K562 (cell line): ENCODE data around the gene ABITRAM. TPM values are rescaled to one million over a fixed set of nuclear protein-coding genes. Genes with fewer than 3 reads are reported as not detected.

Experiments used
- ATAC-seq: fragments of 200-7000 bp; cut with Tn5 transposase; 3 replicates; pipeline ENCODE4 v1.9.1; 2020; ENCODE audit warnings: moderate library complexity
- BruUV-seq: library from RNA; stranded (reverse); fragments of 400-500 nt; replicated peaks from 2 replicates; lab custom pipeline; 2021; lab: Mats Ljungman, UMichigan
- CTCF ChIA-PET: fragments of 300-600 bp; formaldehyde crosslinking; extraction: SDS; loops from one replicate; lab custom pipeline; 2021; ENCODE audit warnings: low intra/inter-chr PET ratio; lab: Yijun Ruan, JAX
- POLR2A ChIA-PET: fragments of 300-600, 350-650 bp; sonication (Branson Sonifier 250); formaldehyde crosslinking; extraction: SDS; loops from one replicate; lab custom pipeline; 2021; ENCODE audit warnings: antibody characterized with exemption, inconsistent platforms; lab: Yijun Ruan, JAX
- DNase-seq, 4 experiments: peaks; one replicate each; pipeline versions ENCODE4 v3.0.0 to v3.0.0-alpha.2; 2011 to 2018; ENCODE audit warnings: low spot score in 3 of 4, mixed read lengths in 3 of 4; ENCODE audit errors: extremely low read depth in 1 of 4
- FAIRE-seq: peaks from 2 replicates; lab custom pipeline; 2011; peaks lifted over from hg19 to GRCh38; lab: Jason Lieb, UNC
- H2AFZ ChIP-seq: 2 replicates; pipeline ENCODE4 v1.6.0; 2011; ENCODE audit warnings: low read depth, low read length, control low read depth, inconsistent platforms
- H3K27ac ChIP-seq: fragments of 200-600 bp; 3 replicates; pipeline ENCODE4 v1.8.0; 2011; ENCODE audit warnings: low read depth, mild to moderate bottlenecking, control low read depth, inconsistent platforms, low read length, moderate library complexity, mixed read lengths; ENCODE audit errors: extremely low read depth
- H3K27me3 ChIP-seq, 2 experiments: fragments of 300-600 bp in 1 of 2; 2 replicates in 1 of 2; 3 replicates in 1 of 2; pipeline versions ENCODE4 v1.6.0 to v1.8.0; 2011; ENCODE audit warnings: inconsistent platforms in 2 of 2, low read length in 2 of 2, mild to moderate bottlenecking in 1 of 2, mixed read lengths in 1 of 2, moderate library complexity in 1 of 2; ENCODE audit not compliant: control insufficient read depth in 2 of 2, insufficient read depth in 2 of 2
- H3K36me3 ChIP-seq: fragments of 300-600 bp; 3 replicates; pipeline ENCODE4 v1.8.0; 2011; ENCODE audit warnings: mild to moderate bottlenecking, low read length, inconsistent platforms; ENCODE audit not compliant: control insufficient read depth, insufficient read depth
- H3K4me1 ChIP-seq, 2 experiments: fragments of 200-600 bp in 1 of 2; replicated peaks in 1 of 2; 2 replicates in 1 of 2; 3 replicates in 1 of 2; pipeline versions ENCODE4 v1.5.1 to v1.8.0; 2011; ENCODE audit warnings: inconsistent platforms in 2 of 2, low read length in 2 of 2, mild to moderate bottlenecking in 1 of 2, mixed read lengths in 1 of 2, moderate library complexity in 1 of 2; ENCODE audit not compliant: control insufficient read depth in 2 of 2, insufficient read depth in 2 of 2
- H3K4me2 ChIP-seq: 2 replicates; pipeline ENCODE4 v1.6.1; 2011; ENCODE audit warnings: low read length, control low read depth, inconsistent platforms, mixed read lengths; ENCODE audit not compliant: insufficient read depth
- H3K4me3 ChIP-seq: fragments of 200-600 bp; sonication (generic), shearing (Covaris generic); 2 replicates; pipeline ENCODE4 v1.5.1; 2016; ENCODE audit warnings: control low read depth, inconsistent platforms
- H3K79me2 ChIP-seq: fragments of 200-600 bp; 3 replicates; pipeline ENCODE4 v1.8.0; 2011; ENCODE audit warnings: low read length, inconsistent platforms; ENCODE audit not compliant: control insufficient read depth, insufficient read depth
- H3K9ac ChIP-seq, 2 experiments: 2 replicates each; pipeline versions ENCODE4 v1.6.0 to v1.6.1; 2011; ENCODE audit warnings: low read depth in 2 of 2, low read length in 2 of 2, control low read depth in 1 of 2, inconsistent platforms in 1 of 2, mild to moderate bottlenecking in 1 of 2, mixed read lengths in 1 of 2; ENCODE audit not compliant: insufficient read depth in 1 of 2
- H3K9me1 ChIP-seq: one replicate; pipeline ENCODE4 v1.6.0; 2011; ENCODE audit warnings: inconsistent platforms, mild to moderate bottlenecking, low read length, moderate library complexity; ENCODE audit not compliant: control insufficient read depth, insufficient read depth
- H3K9me3 ChIP-seq: replicated peaks from 2 replicates; pipeline ENCODE4 v1.5.1; 2011; ENCODE audit warnings: low read depth, low read length, inconsistent platforms; ENCODE audit not compliant: control insufficient read depth, insufficient read depth
- H4K20me1 ChIP-seq: replicated peaks from 2 replicates; pipeline ENCODE4 v1.6.1; 2011; ENCODE audit warnings: low read length, inconsistent platforms, mixed read lengths; ENCODE audit not compliant: control insufficient read depth, insufficient read depth
- KLF16 ChIP-seq: IDR thresholded peaks from 2 replicates; pipeline ENCODE4 v1.6.1; 2016; ENCODE audit warnings: antibody characterized with exemption
- ZNF175 ChIP-seq: fragments of 200-800 bp; sonication (Bioruptor generic); IDR thresholded peaks from 2 replicates; pipeline ENCODE4 v1.6.1; 2016; ENCODE audit warnings: low read depth, mild to moderate bottlenecking, missing genetic modification characterization, missing compliant biosample characterization
- WGBS: fragments of 100-300 bp; shearing (Covaris generic); methylation state at CpG from one replicate; pipeline ENCODE4 v1.1.6; 2016; ENCODE audit warnings: low coverage, mixed read lengths; ENCODE audit not compliant: insufficient coverage; ENCODE audit errors: missing lambda C conversion rate; 5-methylcytosine and 5-hydroxymethylcytosine counted together
- in situ Hi-C: fragments of 300-500 bp; cut with MboI; formaldehyde crosslinking; loops from 4 replicates; pipeline ENCODE4 v1.15.0; 2018; ENCODE audit warnings: inconsistent platforms, mixed read lengths
- intact Hi-C: fragments of 100-400 bp; cut with micrococcal nuclease; formaldehyde crosslinking; loops from 2 replicates; pipeline ENCODE4 v1.14.2; 2022
- polyA plus RNA-seq, 8 experiments: library from polyadenylated mRNA; depleted of rRNA in 4 of 8; stranded (reverse) in 5 of 8; unstranded in 3 of 8; fragments of >200 nt; fragmentation: Nextera tagmentation in 2 of 8; fragmentation: Illumina TruSeq in 1 of 8; extraction: Ambion mirVana in 2 of 8; extraction: Trizol in 1 of 8; gene quantifications; 2 replicates each; pipeline versions ENCODE4 v1.2.1 to v1.2.3, GENCODE V29; 2011 to 2014; ENCODE audit warnings: inconsistent platforms in 1 of 8, missing spikeins in 1 of 8
- total RNA-seq, 7 experiments: library from RNA; depleted of rRNA in 6 of 7; stranded (reverse); fragments of >200 nt in 6 of 7; fragmentation: Illumina TruSeq in 2 of 7; extraction: Trizol in 2 of 7; gene quantifications; 2 replicates each; pipeline versions ENCODE4 v1.2.1 to v1.2.3, GENCODE V29; 2011 to 2021; ENCODE audit warnings: low replicate concordance in 1 of 7
- TF ChIP-seq, protein P1 (sequence below): fragments of 150-350 bp; IDR thresholded peaks from 2 replicates; pipeline ENCODE4 v1.6.1; 2014; ENCODE audit warnings: low read depth, mild to moderate bottlenecking, low read length, borderline replicate concordance
- TF ChIP-seq, protein P2 (sequence below): fragments of 450-650 bp; IDR thresholded peaks from one replicate; pipeline ENCODE4 v1.6.1; 2018; ENCODE audit warnings: mild to moderate bottlenecking, moderate library complexity; ENCODE audit not compliant: partially characterized antibody

ABITRAM gene
- total and polyA plus RNA-seq, 9 of the 15 experiments (the other 6 are each of a cell fraction or from before 2014, with no cell fraction given) = 8.9 to 47.6 (median 28.4) TPM

DNA sequence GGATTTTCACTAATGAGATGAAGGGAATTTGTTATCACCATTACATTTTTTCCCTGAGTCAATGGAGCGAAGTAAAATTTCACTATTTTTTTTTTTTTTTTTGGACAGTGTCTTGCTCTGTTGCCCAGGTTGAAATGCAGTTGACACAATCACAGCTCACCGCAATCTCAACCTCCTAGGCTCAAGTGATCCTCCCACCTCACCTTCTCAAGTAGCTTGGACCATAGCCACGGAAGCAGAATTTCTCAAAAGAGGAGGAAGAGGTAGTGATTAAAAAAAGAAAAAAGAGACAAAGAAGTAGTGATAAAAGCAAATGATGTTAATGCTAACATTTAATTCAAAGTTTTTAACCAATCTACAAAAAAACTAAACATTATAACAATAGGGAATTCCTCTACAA lies 30.0 kb upstream of the ABITRAM start:
- peaks cover 88% of the 10 kb centered on the region for H3K36me3 ChIP-seq
- DNase-seq (no peak), ATAC-seq (no peak), FAIRE-seq (no peak)
- no peaks in the 10 kb centered on the region for H4K20me1 ChIP-seq
- H3K4me2 ChIP-seq = no peak overlapping the region; the same call in 1 of the 2 replicates
- H2AFZ ChIP-seq = no peak overlapping the region
- H3K9ac ChIP-seq = no peak overlapping the region
- H3K79me2 ChIP-seq = no peaks in the 10 kb centered on the region
- in situ Hi-C loops (no loop called here), intact Hi-C loops (no loop called here)
- H3K27ac ChIP-seq = no peak overlapping the region
- no peak overlapping the region for H3K4me3 ChIP-seq
- CTCF ChIA-PET = no interaction called here
- peaks cover 0 to 12% of the 10 kb centered on the region in 2 experiments; a peak in 3 of 5 replicates for H3K4me1 ChIP-seq
- no peaks in the 10 kb centered on the region for H3K27me3 ChIP-seq
- no peaks in the 10 kb centered on the region for H3K9me3 ChIP-seq
- no peaks in the 10 kb centered on the region for H3K9me1 ChIP-seq
- POLR2A ChIA-PET = interaction anchor here (0.6 to 0.9 kb wide), 2 partner anchors 11 to 12 kb away, joined by 3 read pairs; no protein-coding TSS in a partner anchor
- 94% methylated on average over 3 of the region's 3 CpGs for WGBS
- TF ChIP-seq, protein P1, sequence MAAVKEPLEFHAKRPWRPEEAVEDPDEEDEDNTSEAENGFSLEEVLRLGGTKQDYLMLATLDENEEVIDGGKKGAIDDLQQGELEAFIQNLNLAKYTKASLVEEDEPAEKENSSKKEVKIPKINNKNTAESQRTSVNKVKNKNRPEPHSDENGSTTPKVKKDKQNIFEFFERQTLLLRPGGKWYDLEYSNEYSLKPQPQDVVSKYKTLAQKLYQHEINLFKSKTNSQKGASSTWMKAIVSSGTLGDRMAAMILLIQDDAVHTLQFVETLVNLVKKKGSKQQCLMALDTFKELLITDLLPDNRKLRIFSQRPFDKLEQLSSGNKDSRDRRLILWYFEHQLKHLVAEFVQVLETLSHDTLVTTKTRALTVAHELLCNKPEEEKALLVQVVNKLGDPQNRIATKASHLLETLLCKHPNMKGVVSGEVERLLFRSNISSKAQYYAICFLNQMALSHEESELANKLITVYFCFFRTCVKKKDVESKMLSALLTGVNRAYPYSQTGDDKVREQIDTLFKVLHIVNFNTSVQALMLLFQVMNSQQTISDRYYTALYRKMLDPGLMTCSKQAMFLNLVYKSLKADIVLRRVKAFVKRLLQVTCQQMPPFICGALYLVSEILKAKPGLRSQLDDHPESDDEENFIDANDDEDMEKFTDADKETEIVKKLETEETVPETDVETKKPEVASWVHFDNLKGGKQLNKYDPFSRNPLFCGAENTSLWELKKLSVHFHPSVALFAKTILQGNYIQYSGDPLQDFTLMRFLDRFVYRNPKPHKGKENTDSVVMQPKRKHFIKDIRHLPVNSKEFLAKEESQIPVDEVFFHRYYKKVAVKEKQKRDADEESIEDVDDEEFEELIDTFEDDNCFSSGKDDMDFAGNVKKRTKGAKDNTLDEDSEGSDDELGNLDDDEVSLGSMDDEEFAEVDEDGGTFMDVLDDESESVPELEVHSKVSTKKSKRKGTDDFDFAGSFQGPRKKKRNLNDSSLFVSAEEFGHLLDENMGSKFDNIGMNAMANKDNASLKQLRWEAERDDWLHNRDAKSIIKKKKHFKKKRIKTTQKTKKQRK = no peak
- TF ChIP-seq KLF16 = no peak
- TF ChIP-seq, protein P2, sequence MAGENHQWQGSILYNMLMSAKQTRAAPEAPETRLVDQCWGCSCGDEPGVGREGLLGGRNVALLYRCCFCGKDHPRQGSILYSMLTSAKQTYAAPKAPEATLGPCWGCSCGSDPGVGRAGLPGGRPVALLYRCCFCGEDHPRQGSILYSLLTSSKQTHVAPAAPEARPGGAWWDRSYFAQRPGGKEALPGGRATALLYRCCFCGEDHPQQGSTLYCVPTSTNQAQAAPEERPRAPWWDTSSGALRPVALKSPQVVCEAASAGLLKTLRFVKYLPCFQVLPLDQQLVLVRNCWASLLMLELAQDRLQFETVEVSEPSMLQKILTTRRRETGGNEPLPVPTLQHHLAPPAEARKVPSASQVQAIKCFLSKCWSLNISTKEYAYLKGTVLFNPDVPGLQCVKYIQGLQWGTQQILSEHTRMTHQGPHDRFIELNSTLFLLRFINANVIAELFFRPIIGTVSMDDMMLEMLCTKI = no peak
- TF ChIP-seq ZNF175 (CRISPR knock-in tag) = peak; percentile 8; the same call in 1 of the 2 replicates
- no TSS peak for BruUV-seq
